NCI-H2081 treated with DMSO at 0.1 percent for 48 hours (cell line): Measurements from ENCODE around the gene SYVN1.

ENCODE experiments used
- DNase-seq: peaks from one replicate; lab custom pipeline; 2025; lab: John Stamatoyannopoulos, UW

SYVN1 gene

GRCh38 chr11:65112546-65113360 is 21.6 kb downstream of the SYVN1 start:
- no peak for DNase-seq

GRCh38 chr11:65111744-65112545 is 22.4 kb downstream of the SYVN1 start, which contains the start of gene TM7SF2:
Gene TM7SF2 (plus strand): TSS chr11:65111872. CDS start chr11:65112016, 144 bp downstream.
- peak; percentile 62 for DNase-seq

GRCh38 chr11:65111159-65111743 is 23.1 kb downstream of the SYVN1 start:
- DNase-seq: no peak

GRCh38 chr11:65110354-65110861 is 23.9 kb downstream of the SYVN1 start:
- peak; percentile 8 for DNase-seq

GRCh38 chr11:65109231-65110198 is 24.8 kb downstream of the SYVN1 start:
- DNase-seq: no peak

- no peak for DNase-seq
Observed at GRCh38 chr11:65108469-65109123, 25.7 kb downstream of the SYVN1 start.

- no peak for DNase-seq
Observed at GRCh38 chr11:65107751-65108468, 26.4 kb downstream of the SYVN1 start.

- no peak for DNase-seq
Observed at GRCh38 chr11:65107078-65107477, 27.2 kb downstream of the SYVN1 start.

GRCh38 chr11:65104628-65105027 is 29.7 kb downstream of the SYVN1 start:
- no peak for DNase-seq

GRCh38 chr11:65103476-65103875 is 30.8 kb downstream of the SYVN1 start:
- DNase-seq: no peak

GRCh38 chr11:65102142-65103095 is 31.9 kb downstream of the SYVN1 start:
- no peak for DNase-seq

- no peak for DNase-seq
Observed at GRCh38 chr11:65100674-65101350, 33.5 kb downstream of the SYVN1 start.

GRCh38 chr11:65096926-65097325 is 37.4 kb downstream of the SYVN1 start:
- no peak for DNase-seq

- peak; percentile 43 for DNase-seq
Observed at GRCh38 chr11:65095974-65096806, 38.1 kb downstream of the SYVN1 start, which contains the start of gene VPS51. Gene VPS51 (plus strand): TSS chr11:65096214. CDS start chr11:65096251, 37 bp downstream.

GRCh38 chr11:65095427-65095826 is 38.9 kb downstream of the SYVN1 start:
- DNase-seq: no peak

GRCh38 chr11:65090628-65091027 is 43.7 kb downstream of the SYVN1 start:
- DNase-seq: no peak

- no peak for DNase-seq
Observed at GRCh38 chr11:65089621-65090020, 44.7 kb downstream of the SYVN1 start.
